ENCODE measurements around the gene MAP2K7.

Gene MAP2K7

DNA sequence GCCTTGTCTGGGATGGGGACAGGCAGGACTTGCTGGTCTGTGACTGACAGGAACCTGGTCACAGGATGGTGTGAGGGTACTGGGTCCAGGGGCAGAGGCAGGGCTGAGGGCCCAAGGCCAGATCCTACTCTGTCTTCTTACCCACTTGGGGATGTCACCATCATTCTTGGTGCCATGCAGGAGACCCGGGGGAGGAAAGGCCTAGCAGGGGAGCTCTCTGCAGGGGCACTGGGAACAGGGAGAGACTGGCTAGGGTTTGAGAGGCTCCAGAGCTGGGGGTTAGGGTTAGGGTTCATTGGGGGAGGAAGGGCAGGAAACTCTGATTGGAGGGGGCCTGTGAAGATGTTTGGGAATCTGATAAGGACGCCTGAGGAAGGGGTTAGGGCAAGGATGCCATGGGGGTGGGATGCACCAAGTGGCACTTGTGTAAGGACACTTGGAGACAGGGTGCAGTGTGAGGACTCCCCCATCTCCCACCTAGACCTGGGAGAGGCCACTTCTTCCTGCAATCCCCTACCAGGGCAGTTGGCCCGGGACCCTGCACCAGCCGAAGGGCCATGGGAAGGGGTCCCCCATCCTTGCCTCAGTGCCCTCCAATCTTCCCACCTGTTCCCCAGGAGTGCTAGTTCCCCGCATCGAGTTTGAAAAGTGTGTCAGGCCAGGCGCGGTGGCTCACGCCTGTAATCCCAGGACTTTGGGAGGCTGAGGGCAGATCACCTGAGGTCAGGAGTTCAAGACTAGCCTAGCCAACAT, 36.4 kb upstream of the MAP2K7 start:
- DNase-seq = no peak

DNA sequence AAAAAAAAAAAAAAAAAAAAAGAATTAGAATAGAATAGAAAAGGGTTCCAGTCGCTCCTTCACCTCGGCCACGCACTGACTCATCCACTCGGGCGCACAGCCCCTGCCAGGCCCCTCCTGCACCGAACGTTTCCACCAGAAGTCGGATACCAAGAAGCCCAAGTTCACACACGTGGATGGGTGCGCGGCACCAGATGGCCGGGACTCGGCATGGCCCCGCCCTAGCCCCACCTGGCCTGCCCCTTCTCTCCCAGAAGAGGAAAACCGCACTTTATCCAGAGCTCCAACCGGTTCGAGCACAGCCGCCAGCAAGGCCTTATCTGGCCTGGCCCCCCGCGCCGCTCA, 35.4 kb upstream of the MAP2K7 start:
- DNase-seq = no peak

DNA sequence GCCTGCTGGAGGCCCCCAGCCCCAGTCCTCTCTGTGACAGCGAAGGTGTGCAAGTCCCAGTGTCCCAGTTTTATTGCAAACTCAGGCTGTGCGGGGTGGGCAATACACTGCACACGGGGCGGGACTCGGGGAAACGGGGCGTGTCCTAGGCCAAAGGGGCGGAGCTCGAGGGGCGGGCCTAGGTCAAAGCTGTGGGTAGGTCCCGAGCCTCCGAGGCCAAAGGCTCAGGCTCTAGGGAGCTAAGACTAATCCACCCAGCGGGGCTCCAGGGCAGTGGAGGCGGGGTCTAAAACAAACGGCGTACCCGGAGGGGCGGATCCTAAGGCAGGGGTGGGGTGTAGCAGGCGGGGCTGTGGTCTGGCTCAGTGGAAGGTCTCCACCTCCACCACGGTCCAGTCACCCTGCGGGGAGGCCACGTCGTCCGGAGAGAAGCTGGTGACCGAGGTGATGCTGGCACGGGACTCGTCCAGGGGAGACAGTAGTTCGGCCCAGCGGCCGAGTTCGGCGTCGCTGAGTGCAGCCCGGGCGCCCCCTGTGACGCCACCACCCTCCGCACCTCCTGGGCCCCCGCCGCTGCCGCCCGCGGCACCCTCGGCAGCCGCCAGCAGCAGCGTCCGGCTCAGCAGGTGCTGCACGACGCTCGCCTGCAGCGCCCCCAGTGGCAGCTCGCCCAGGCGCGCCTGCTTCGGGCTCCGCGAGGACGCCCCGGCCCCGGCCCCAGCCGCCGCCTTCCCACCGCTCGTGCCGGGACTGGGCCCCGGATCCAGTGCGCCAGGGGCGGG, 34.8 kb upstream of the MAP2K7 start:
- DNase-seq = peak in 1 of 2 donors; percentile 64

- peak in 1 of 2 donors; percentile 42 for DNase-seq
These were observed 34.2 kb upstream of the MAP2K7 start for GRCh38 chr19:7869453-7869909.

- no peak for DNase-seq
These were observed 33.7 kb upstream of the MAP2K7 start for GRCh38 chr19:7869910-7870511.

DNA sequence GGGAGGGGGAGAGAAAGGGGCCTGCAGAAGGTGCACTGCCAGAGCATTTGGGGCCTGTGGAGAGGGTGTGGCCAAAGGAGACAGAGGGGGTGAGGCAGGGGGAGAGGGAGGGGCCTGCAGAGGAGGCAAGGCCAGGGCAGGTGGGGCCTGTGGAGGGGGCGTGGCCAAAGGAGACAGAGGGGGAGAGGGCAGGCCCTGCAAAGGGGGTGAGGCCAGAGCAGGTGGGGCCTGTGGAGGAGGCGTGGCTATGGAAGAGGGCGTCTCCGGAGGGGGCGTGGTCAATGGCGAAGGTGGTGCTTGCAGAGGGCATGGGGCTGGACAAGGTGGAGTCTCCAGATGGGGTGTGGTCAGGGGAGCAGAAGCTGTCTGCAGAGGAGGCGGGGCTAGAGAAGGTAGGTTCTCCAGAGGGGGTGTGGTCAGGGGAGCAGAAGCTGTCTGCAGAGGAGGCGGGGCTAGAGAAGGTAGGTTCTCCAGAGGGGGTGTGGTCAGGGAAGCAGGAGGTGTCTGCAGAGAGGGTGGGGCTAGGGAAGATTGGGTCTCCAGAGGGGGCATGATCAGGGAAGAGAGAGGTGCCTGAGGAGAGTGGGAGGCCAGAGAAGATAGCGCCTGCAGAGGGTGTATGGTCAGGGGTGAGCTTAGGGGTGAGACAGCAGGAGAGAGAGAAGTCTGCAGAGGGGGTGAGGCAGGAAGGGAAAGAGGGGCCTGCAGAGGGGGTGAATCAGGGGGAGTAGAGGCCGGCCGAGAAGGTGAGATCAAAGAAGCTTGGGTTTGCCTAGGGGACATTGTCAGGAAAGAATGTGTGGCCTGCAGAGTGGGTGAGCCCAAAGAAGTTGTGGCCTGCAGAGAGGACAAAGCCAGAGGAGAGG, 32.9 kb upstream of the MAP2K7 start:
- peak; percentile 33 to 45 for DNase-seq

DNA sequence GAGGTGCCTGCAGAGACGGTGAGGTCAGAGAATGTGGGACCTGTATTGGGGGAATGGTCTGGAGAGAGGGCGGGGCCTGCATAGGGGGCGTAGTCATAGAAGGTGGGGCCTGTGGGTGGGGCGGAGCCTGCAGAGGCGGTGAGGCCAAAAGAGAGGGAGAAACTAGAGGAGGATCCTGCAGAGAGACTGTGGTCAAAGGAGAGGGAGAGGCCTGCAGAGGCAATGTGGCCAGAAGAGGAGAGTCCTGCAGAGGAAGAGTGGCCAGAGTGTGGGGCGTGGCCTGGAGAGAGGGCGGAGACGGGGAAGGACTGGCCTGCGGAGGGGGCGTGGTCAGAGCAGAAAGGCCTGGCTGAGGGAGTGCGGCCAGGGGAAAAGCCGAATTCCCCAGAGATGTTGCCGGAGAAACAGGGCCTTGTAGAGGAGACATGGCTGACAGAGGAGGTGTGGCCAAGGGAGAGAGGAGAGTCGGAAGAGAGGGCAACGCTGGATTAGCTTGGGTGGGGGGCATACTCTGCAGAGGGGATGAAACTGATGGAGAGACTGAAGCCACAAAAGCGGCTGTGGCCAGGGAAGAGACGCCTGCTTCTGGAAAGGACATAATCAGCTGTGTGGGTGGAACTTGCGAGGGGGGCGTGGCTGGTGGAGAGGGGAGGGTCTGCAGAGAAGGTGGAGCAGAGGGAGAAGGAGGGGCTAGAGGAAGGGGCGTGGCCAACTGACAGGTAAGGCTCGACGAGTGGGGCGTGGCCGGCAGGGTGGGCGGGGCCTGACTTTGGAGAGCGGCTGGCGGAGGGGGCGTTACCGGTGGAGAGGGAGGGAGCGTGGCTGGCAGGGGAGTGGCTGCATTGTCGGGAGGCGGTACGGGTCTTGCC, 32.0 kb upstream of the MAP2K7 start:
- peak; percentile 71 to 82 for DNase-seq

DNA sequence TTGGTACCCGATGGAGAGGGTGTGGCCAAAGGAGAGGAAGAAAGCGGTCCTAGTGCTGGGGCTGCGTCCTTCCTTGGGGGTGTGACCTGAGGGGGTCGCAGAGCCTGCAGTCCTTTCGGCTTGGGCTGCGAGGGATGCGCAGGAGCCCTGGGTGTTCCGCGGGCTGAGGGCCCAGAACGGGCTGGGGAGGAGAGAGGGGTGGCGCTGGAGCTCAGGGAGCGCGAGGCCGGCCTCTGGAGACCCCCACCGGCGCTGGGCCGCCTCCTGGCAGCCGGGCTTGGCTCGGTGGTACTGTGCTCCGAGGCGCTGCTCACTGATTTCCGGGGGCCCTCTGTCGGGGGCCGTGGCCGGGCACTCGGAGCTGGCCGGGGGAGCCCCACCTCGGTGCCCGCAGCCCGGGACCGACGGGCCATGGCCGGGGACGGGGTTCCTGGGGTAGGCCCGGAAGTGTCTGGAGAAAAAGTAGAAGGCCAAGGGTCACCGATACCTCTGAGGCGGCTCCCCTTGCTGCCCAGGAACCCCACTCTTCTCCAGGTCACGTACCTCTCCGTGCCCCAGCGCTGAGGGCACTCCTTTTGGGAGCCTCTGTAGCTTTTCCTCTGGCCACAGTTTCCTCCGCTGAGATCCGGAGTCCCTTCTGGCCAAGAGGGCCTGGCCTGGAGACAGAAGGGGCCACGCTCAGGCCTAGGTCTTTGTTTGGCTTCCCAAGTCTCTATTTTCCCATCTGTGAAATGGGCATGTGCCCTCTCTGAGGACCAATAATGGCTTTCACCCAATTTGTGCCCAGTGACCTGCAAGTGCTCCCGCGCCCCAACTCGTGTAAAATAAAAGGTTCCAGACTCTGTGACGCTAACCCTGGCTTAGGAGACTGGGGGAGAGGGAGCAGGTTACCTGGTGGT, 31.1 kb upstream of the MAP2K7 start:
- DNase-seq = no peak

DNA sequence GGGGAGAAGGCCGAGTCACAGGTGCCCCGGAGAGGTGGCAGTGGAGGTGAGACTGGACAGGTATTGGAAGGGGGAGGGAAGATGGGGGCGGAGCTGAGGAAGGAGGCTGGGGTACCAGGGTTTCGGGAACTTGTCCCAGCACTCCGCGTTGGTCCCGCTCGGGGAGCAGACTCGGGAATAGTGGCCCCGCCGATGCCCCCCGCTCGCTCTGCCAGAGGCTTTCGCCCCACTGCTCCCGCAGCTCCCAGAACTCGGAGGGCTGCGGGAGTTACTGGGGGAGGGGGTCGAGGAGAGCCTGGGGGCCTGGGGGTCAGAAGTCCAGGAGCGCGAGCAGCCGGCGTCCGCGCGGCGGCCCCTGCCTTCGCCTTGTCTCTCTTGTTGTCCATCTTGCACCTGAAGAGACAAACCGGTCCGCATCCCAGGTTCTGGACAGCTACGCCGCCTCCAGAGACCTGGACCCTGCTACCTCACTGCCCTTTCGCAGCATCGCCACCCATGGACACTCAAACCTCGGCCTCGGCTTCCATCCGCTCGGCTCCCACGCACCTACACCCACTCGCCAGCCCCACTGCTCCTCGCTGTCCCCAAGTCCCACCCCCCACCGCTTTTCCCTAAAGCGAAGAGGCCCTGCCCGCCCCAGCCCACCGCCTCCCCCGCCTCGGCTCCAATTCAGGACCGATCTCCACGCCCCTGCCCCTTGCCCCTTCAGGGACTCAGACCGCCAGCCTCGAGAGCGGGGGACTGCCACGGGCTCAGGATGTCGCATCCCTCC, 30.2 kb upstream of the MAP2K7 start:
- no peak for DNase-seq

GRCh38 chr19:7874076-7874896, 29.4 kb upstream of the MAP2K7 start, which contains the start of gene PRR36:
PRR36 (minus strand) TSS chr19:7874390; CDS start chr19:7873689, 701 bp downstream.
- no peak for DNase-seq

DNA sequence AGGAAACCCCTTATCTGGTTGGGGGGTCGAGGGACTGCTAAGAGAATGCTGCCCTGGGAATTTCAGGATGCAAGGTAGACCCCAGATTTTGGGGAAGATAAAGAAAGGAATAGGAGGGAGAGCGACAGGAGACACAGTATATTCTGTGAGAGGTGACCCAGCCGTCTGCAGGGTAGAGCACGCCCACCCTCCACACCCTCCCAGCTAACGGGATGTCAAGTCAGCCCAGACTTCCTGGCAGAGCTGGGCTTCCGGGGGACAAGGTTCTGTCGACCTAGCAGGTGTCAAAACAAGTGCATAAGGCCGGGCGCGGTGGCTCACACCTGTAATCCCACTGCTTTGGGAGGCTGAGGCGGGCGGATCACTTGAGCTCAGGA, 28.8 kb upstream of the MAP2K7 start:
- DNase-seq = no peak

DNA sequence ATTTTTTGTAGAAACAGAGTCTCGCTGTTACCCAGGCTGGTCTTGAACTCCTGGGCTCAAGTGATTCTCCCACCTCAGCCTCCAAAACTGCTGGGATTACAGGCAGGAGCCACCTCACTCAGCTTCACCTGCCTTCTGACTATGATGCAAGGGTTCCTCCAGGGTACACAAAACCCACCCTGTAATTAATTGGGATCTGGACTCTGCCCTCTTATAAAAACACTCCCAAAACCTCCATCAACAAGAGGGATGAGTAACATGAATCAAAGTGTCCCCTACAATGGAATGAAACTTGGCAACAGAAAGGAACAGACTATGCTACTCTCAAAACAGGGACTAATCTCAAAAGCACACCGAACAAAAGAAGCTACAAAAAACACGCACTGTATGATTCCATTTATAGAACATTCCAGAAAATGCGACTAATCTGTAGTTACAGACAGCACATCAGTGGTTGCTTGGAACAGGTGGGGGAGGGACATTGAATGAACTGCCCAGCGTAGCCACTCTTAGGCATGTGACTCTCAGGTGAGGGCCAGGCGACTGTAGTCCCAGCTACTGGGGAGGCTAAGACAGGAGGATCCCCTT, 26.3 kb upstream of the MAP2K7 start:
- no peak for DNase-seq

DNA sequence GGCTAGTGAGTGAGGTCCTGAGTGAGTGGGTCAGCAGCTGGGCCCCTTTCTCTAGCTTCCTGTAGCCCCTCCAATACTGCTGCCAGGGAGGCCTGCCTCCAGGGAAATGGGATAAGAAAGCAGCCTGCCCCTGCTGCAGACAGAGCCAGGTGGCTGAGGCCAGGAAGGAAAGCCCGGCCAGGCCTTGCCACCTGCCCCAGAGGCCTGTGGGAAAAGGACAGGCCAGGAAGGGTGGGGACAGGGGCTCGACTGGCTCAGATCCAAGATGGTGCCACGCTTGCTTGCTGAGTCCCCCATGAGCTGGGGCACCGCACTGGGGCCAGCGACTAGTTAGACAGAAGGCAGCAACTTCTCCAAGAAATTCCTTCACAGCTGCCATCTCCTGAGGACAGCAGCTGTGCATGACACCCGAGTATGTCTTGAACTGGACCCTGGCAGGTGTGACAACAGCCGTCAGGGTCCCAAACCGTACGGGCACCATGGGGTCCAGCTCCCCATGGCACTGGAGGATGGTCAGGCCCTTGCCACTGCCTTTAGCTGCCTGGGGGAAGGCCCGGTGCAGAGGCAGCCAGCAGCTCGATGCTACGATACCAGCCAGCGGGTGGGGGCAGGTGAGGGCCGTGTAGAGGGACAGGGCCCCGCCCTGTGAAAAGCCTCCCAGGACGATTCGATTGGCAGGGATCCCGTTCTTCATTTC, 24.4 kb upstream of the MAP2K7 start:
- DNase-seq = no peak

- no peak for DNase-seq
These were observed 23.8 kb upstream of the MAP2K7 start for GRCh38 chr19:7879836-7880235.

DNA sequence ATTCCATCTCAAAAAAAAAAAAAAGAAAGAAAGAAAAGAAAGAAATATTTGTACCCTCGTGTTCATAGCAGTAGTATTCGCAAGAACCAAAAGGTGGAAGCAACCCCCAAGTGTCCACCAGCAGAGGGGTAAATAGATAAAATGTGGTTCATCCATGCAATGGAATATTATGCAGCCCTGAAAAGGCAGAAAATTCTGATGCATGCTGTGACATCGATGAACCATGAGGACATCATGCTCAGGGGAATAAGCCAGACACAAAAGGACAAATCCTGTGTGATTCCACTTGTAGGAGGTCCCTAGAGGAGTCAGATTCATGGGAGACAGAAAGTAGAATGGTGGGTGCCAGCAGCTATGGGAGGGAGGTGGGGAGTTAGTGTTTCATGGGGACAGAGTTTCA, 21.8 kb upstream of the MAP2K7 start:
- no peak for DNase-seq

- DNase-seq = no peak
These were observed 20.6 kb upstream of the MAP2K7 start for GRCh38 chr19:7883105-7883504.

DNA sequence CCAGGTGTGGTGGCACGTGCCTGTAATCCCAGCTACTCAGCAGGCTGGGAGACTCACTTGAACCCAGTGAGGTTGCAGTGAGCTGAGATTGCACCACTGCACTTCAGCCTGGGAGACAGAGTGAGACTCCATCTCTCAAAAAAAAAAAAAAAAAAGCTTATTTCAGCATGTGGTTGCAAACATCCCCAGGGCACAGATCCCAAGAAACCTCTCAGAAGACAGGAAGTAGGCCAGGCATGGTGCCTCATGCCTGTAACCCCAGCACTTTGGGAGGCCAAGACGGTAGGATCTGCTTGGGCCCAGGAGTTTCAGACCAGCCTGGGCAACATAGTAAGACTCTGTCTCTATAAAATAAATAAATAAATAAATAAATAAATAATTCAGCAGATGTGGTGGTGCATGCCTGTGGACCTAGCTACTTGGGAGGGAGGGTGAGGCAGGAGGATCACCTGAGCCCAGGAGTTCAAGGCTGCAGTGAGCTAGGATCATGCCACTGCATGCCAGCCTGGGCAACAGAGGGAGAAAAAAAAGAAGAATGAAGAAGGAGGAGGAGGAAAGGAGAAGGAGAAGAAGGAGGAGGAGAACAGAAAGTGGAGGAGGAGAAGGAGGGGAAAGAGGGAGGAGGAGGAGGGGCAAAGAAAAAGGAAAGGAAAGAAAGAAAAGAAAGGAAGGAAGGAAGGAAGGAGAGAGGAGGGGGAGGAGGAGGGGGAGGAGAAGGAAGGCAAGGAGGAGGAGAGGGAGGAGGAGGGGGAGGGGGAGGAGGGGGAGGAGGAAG, 19.7 kb upstream of the MAP2K7 start:
- no peak for DNase-seq

Measured in inflammatory macrophage treated with lipopolysaccharide for 1 hour (primary cell).